Measurements from ENCODE around the gene PYDC1.

- TF ChIP-seq CTCF (IDR thresholded peaks at IDR 0.05; ENCODE audit: extremely low read depth in 1 of 2, insufficient read depth in 1 of 2, low read depth in 1 of 2, low read length in 2 of 2) (no peak), POLR2AphosphoS5 (IDR thresholded peaks at IDR 0.05; ENCODE audit: insufficient read depth, low read depth, low read length) (no peak), POLR2A (IDR thresholded peaks at IDR 0.05; ENCODE audit: low read depth, low read length) (no peak), MAX (IDR thresholded peaks at IDR 0.05; ENCODE audit: insufficient read depth, insufficient read length) (no peak), GATA2 (IDR thresholded peaks at IDR 0.05; ENCODE audit: insufficient read depth, insufficient read length, low read depth, low read length) (no peak), JUN (IDR thresholded peaks at IDR 0.05; ENCODE audit: borderline replicate concordance, insufficient read depth, insufficient read length, low read depth) (no peak)
Measured at GRCh38 chr16:31167315-31167714, 49.6 kb downstream of the PYDC1 start.
